DMS114 treated with DMSO at 0.1 percent for 48 hours (cell line): ENCODE measurements around the gene RBP2.

Experiments
- DNase-seq: peaks from one replicate; lab custom pipeline; 2025; ENCODE audit not compliant: unreplicated experiment; lab: John Stamatoyannopoulos, UW

RBP2 gene

GRCh38 chr3:139481116-139481515 is 4.8 kb upstream of the RBP2 start:
- no peak for DNase-seq

- no peak for DNase-seq
Observed at GRCh38 chr3:139480585-139480984, 4.3 kb upstream of the RBP2 start.

GRCh38 chr3:139477710-139478640 is 1.7 kb upstream of the RBP2 start:
- DNase-seq, result no peak

- DNase-seq, result no peak
Observed at GRCh38 chr3:139473155-139473771, 3.1 kb downstream of the RBP2 start.

- no peak for DNase-seq
Observed at GRCh38 chr3:139472380-139473010, 3.8 kb downstream of the RBP2 start.

- DNase-seq, result no peak
Observed at GRCh38 chr3:139470199-139470598, 6.1 kb downstream of the RBP2 start.

- DNase-seq, result no peak
Observed at GRCh38 chr3:139468399-139468798, 7.9 kb downstream of the RBP2 start.

- no peak for DNase-seq
Observed at GRCh38 chr3:139466360-139466759, 10.0 kb downstream of the RBP2 start.

GRCh38 chr3:139465636-139466035 is 10.7 kb downstream of the RBP2 start:
- no peak for DNase-seq

GRCh38 chr3:139463466-139463865 is 12.8 kb downstream of the RBP2 start:
- no peak for DNase-seq

- no peak for DNase-seq
Observed at GRCh38 chr3:139460529-139460928, 15.8 kb downstream of the RBP2 start.

- DNase-seq, result no peak
Observed at GRCh38 chr3:139460076-139460475, 16.2 kb downstream of the RBP2 start.

- no peak for DNase-seq
Observed at GRCh38 chr3:139458348-139458747, 18.0 kb downstream of the RBP2 start.

- no peak for DNase-seq
Observed at GRCh38 chr3:139457066-139457465, 19.2 kb downstream of the RBP2 start.

- no peak for DNase-seq
Observed at GRCh38 chr3:139456386-139456785, 19.9 kb downstream of the RBP2 start.

- no peak for DNase-seq
Observed at GRCh38 chr3:139455855-139456254, 20.5 kb downstream of the RBP2 start.

GRCh38 chr3:139455206-139455605 is 21.1 kb downstream of the RBP2 start:
- DNase-seq, result no peak

- no peak for DNase-seq
Observed at GRCh38 chr3:139454346-139454745, 22.0 kb downstream of the RBP2 start.

GRCh38 chr3:139450159-139450558 is 26.2 kb downstream of the RBP2 start:
- DNase-seq, result no peak

GRCh38 chr3:139449566-139449965 is 26.8 kb downstream of the RBP2 start:
- no peak for DNase-seq

- DNase-seq, result no peak
Observed at GRCh38 chr3:139448104-139448503, 28.2 kb downstream of the RBP2 start.

- no peak for DNase-seq
Observed at GRCh38 chr3:139447486-139447885, 28.8 kb downstream of the RBP2 start.
